ENCODE measurements around the gene CDT1.

The CDT1 gene

GRCh38 chr16:88835818-88836217, 32.2 kb downstream of the CDT1 start:
- no peak for TF ChIP-seq CTCF (IDR thresholded peaks at IDR 0.05; ENCODE audit: poor library complexity, severe bottlenecking)
- Histone ChIP-seq H3K4me3 (ENCODE audit: severe bottlenecking) (no peak overlapping the region), H3K4me1 (ENCODE audit: insufficient read depth, poor library complexity, severe bottlenecking) (peaks cover 6% of the 10 kb centered on the region), H3K9me3 (ENCODE audit: severe bottlenecking) (no peaks in the 10 kb centered on the region), H3K36me3 (ENCODE audit: low read depth) (peaks cover 7% of the 10 kb centered on the region; the same call in 1 of the 2 replicates), H3K27me3 (ENCODE audit: insufficient read depth, poor library complexity, severe bottlenecking) (no peaks in the 10 kb centered on the region), H3K27ac (ENCODE audit: poor library complexity, severe bottlenecking) (no peak overlapping the region)
- DNase-seq (ENCODE audit: low spot score), result no peak
- no peak for ATAC-seq (ENCODE audit: low read depth)

GRCh38 chr16:88836791-88837190, 33.2 kb downstream of the CDT1 start:
- no peaks in the 10 kb centered on the region for H3K9me3 ChIP-seq (ENCODE audit: severe bottlenecking)
- no peak for DNase-seq (ENCODE audit: low spot score)
- H3K4me3 ChIP-seq (ENCODE audit: severe bottlenecking), result no peak overlapping the region
- no peak for ATAC-seq (ENCODE audit: low read depth)
- peaks cover 7% of the 10 kb centered on the region; the same call in 1 of the 2 replicates for H3K36me3 ChIP-seq (ENCODE audit: low read depth)
- no peak for TF ChIP-seq CTCF (IDR thresholded peaks at IDR 0.05; ENCODE audit: poor library complexity, severe bottlenecking)
- H3K4me1 ChIP-seq (ENCODE audit: insufficient read depth, poor library complexity, severe bottlenecking), result peaks cover 6% of the 10 kb centered on the region
- no peaks in the 10 kb centered on the region for H3K27me3 ChIP-seq (ENCODE audit: insufficient read depth, poor library complexity, severe bottlenecking)
- no peak overlapping the region for H3K27ac ChIP-seq (ENCODE audit: poor library complexity, severe bottlenecking)

GRCh38 chr16:88837806-88838205, 34.2 kb downstream of the CDT1 start:
- peaks cover 7% of the 10 kb centered on the region; the same call in 1 of the 2 replicates for H3K36me3 ChIP-seq (ENCODE audit: low read depth)
- ATAC-seq (ENCODE audit: low read depth), result no peak
- DNase-seq (ENCODE audit: low spot score), result no peak
- H3K4me1 ChIP-seq (ENCODE audit: insufficient read depth, poor library complexity, severe bottlenecking), result no peaks in the 10 kb centered on the region
- H3K4me3 ChIP-seq (ENCODE audit: severe bottlenecking), result no peak overlapping the region
- H3K27me3 ChIP-seq (ENCODE audit: insufficient read depth, poor library complexity, severe bottlenecking), result no peaks in the 10 kb centered on the region
- TF ChIP-seq CTCF (IDR thresholded peaks at IDR 0.05; ENCODE audit: poor library complexity, severe bottlenecking), result no peak
- no peaks in the 10 kb centered on the region for H3K9me3 ChIP-seq (ENCODE audit: severe bottlenecking)
- H3K27ac ChIP-seq (ENCODE audit: poor library complexity, severe bottlenecking), result no peak overlapping the region

GRCh38 chr16:88838566-88838965, 35.0 kb downstream of the CDT1 start:
- H3K27ac ChIP-seq (ENCODE audit: poor library complexity, severe bottlenecking), result no peak overlapping the region
- no peaks in the 10 kb centered on the region for H3K27me3 ChIP-seq (ENCODE audit: insufficient read depth, poor library complexity, severe bottlenecking)
- TF ChIP-seq CTCF (IDR thresholded peaks at IDR 0.05; ENCODE audit: poor library complexity, severe bottlenecking), result no peak
- no peak overlapping the region for H3K4me3 ChIP-seq (ENCODE audit: severe bottlenecking)
- peaks cover 7% of the 10 kb centered on the region; the same call in 1 of the 2 replicates for H3K36me3 ChIP-seq (ENCODE audit: low read depth)
- ATAC-seq (ENCODE audit: low read depth) (no peak), DNase-seq (ENCODE audit: low spot score) (no peak)
- H3K9me3 ChIP-seq (ENCODE audit: severe bottlenecking), result no peaks in the 10 kb centered on the region
- H3K4me1 ChIP-seq (ENCODE audit: insufficient read depth, poor library complexity, severe bottlenecking), result no peaks in the 10 kb centered on the region

- H3K9me3 ChIP-seq (ENCODE audit: severe bottlenecking), result no peaks in the 10 kb centered on the region
- DNase-seq (ENCODE audit: low spot score) (no peak), ATAC-seq (ENCODE audit: low read depth) (no peak)
- no peaks in the 10 kb centered on the region for H3K4me1 ChIP-seq (ENCODE audit: insufficient read depth, poor library complexity, severe bottlenecking)
- no peak overlapping the region for H3K4me3 ChIP-seq (ENCODE audit: severe bottlenecking)
- no peak for TF ChIP-seq CTCF (IDR thresholded peaks at IDR 0.05; ENCODE audit: poor library complexity, severe bottlenecking)
- no peaks in the 10 kb centered on the region for H3K27me3 ChIP-seq (ENCODE audit: insufficient read depth, poor library complexity, severe bottlenecking)
- peaks cover 7% of the 10 kb centered on the region; the same call in 1 of the 2 replicates for H3K36me3 ChIP-seq (ENCODE audit: low read depth)
- H3K27ac ChIP-seq (ENCODE audit: poor library complexity, severe bottlenecking), result no peak overlapping the region
Measured at GRCh38 chr16:88839026-88839529, 35.5 kb downstream of the CDT1 start.

All from RWPE2 (cell line).